8988T (cell line): ENCODE results near the gene FKBP1A.

Experiments used
- DNase-seq: peaks from one replicate; pipeline ENCODE4 v3.0.0; 2011

FKBP1A gene

GRCh38 chr20:1392693-1393506, at the start of gene FKBP1A:
FKBP1A (minus strand) TSS chr20:1393054; CDS start chr20:1392998, 56 bp downstream.
- DNase-seq = peak; percentile 64

- no peak for DNase-seq
These were observed 49.5 kb upstream of the FKBP1A start for GRCh38 chr20:1442304-1442703.

DNA sequence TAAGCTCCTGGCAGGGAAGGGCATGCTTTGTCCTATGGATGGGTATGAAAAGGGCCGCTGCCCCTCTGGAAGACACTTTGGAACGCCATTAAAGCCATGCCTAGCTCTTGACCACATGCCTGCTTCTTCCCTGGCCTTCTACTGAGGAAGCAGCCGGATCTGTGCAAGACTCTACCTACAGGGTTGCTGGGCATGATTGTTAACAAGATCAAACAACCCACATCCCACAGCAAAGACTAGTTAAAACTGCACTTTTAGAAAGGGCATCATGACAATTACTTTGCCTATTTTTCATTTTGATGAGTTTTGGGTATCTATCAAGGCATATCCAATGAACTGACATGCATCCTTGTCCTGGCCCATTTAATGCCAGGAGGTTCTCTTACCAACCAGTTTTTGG, 48.3 kb upstream of the FKBP1A start:
- DNase-seq = no peak

DNA sequence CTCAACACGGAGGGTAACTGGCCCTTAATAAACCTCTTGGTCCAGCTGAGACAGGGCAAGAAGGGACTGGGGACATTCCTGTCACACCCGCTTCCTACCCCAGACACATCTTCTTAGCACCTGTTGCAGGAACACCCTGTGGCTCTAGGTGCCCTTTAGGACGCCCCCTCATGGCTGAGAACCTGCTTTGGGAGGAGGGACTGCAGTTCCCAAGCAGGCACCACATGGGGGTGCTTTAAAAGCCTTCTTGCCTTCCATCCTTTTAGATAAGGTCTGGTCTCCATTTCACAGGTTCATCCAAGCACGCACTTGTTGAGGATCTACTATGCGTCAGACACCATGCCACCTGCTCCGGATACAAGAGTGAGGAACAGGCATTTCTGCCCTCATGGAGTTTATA, 47.2 kb upstream of the FKBP1A start:
- peak; percentile 48 for DNase-seq

GRCh38 chr20:1438361-1438760, 45.5 kb upstream of the FKBP1A start:
- DNase-seq = no peak

GRCh38 chr20:1437235-1437904, 44.5 kb upstream of the FKBP1A start:
- DNase-seq = peak; percentile 43

- DNase-seq = no peak
These were observed 43.4 kb upstream of the FKBP1A start for GRCh38 chr20:1436263-1436662.

DNA sequence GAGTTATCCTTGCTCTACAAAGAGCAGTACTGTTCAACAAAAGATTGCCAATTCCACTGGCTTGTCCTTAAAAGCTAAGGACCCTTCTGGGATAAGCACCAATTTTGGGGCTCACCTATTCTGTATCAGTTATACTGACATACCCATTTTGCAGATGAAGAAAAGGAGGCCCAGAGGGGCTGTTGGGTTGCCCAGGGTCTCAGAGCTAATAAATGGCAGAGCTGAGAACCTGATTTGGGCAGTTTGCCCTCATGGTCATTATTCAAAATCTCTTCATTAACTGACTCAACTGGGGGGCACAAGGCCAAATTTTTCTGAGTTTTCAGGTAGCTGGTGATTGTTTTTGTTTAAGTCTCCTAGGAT, 42.5 kb upstream of the FKBP1A start:
- no peak for DNase-seq

GRCh38 chr20:1434571-1435336, 41.9 kb upstream of the FKBP1A start:
- DNase-seq = no peak

- no peak for DNase-seq
These were observed 38.3 kb upstream of the FKBP1A start for GRCh38 chr20:1431158-1431557.

- DNase-seq = no peak
These were observed 37.2 kb upstream of the FKBP1A start for GRCh38 chr20:1430004-1430451.

DNA sequence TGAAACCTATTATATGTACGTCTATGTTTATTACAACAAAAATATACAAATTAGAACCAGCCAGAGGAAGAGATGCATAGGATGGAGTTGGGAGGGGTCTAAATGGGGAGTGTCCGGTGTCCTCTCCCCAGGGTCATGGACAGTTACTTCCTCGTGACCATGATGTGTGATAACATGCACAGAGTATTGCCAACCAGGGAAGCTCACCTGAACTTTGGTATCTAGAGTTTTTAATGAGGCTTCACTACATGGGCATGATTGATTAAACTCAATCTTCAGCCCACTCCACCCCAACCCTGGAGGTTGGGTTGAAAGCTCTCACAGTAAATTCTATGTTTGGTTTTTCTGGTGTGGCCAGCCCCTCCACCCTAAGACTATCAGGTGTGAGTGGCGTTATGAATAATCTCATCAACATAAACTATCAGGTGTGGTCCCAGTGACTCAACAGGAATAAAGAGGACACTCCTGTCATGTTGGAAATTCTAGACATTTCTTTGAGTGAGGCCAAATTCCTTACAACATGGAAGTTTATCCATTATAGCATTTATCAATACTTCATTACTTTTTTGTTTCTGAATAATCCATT, 36.4 kb upstream of the FKBP1A start:
- no peak for DNase-seq

DNA sequence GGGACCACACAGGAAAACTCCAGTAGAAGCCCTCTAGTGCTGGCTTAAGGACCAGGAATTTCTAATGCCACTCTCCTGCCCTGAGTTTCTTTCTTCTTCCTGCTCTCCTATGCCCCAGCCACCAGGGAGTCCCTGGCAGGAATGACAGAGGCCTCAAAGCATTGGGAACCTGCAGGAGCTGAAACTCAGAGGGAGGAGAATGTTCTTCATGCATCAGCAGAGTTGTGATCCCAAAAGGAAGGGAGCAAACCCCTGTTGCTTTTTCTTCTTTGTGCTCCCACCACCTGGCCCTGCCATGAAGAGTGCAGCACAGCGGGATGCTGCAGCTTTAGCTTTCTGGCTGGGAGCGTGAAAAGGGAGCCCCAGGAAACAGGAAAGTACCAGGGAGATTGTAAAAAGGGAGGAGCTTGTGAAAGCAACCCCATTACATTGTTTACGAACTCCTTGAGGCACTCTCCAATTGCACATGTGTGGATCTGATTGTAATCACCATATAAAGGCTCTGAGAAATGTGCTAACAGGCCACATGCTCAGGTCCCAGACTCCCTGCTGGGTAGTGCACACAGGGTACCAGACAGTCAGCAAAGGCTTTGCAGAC, 34.7 kb upstream of the FKBP1A start:
- no peak for DNase-seq

- DNase-seq = no peak
These were observed 33.5 kb upstream of the FKBP1A start for GRCh38 chr20:1426231-1426849.

- DNase-seq = no peak
These were observed 31.5 kb upstream of the FKBP1A start for GRCh38 chr20:1424336-1424735.

DNA sequence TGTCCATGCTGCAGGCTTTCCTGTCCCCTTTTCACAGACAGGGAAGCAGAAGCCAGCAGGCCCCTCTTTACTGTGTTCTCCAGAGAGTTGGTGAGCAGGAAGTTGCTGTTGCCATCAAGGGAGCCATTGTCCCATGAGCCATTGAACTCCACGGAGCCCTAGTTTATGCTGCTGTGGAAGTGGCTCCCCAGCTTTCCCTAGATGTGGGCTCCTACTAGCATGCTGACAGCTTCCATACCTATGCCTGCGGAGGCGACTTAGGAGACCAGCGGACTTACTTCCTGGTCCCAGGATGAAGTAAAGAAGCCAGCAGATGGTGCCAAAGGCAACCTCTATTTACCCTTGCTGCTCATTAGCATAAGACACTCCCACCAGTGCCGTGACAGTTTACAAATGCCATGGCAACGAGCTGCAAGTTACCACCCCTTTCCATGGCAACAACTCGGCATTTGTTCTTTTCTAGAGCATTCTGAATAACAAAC, 30.8 kb upstream of the FKBP1A start:
- DNase-seq = no peak

DNA sequence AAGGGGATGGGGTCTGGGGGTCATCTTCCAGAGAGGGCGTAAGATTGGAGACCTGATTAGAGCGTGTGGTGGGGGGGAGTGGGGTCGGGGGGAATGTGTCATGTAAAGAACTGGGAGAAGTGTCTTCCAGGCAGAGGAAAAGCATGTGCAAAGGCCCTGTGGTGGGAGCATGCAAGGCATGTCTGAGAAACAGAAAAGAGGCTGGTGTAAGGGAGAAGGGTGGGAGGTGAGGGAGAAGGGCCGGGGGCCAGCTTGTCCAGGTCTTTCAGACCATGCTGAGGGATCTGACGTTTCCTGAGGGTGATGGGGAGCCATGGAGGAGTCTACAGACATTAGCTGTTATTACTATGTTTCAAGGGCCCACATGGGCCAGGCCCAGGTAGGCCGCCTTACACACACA, 30.4 kb upstream of the FKBP1A start:
- DNase-seq = no peak

- no peak for DNase-seq
These were observed 29.9 kb upstream of the FKBP1A start for GRCh38 chr20:1422753-1423152.

DNA sequence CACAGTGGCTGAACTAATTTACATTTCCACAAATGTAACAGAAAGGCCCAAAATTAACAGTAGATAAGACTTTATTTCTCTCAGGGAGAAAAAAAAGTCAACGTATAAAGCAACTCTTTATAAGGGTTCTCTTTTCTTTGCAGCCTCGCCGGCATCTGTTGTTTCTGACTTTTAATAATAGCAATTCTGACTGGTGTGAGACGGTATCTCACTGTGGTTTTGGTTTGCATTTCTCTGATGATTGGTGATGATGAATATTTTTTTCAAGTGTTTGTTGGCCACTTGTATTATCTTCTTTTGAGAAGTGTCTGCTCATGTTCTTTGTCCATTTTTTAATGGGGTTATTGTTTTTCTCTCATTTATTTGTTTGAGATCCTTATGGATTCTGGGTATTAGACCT, 27.2 kb upstream of the FKBP1A start:
- DNase-seq = no peak

DNA sequence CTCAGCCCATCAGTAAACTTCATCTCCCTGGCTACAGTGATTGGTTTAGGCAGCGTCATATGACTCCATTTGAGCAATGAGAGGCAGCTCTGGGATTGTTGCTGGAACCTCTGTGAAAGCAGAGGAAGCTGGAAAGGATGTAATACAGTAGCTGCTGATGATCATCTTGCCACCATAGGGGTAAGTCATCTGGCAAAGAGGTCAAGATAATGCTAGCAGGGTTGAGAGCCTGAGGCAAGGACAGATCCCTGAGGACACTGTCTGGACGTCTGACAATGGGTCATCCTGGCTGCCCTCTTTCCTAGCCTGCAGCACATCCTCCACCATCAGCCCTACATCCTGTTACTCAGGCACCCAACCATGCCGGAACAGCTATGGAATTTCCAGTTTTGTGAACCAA, 25.5 kb upstream of the FKBP1A start:
- no peak for DNase-seq

GRCh38 chr20:1417790-1418189, 24.9 kb upstream of the FKBP1A start:
- DNase-seq = no peak

DNA sequence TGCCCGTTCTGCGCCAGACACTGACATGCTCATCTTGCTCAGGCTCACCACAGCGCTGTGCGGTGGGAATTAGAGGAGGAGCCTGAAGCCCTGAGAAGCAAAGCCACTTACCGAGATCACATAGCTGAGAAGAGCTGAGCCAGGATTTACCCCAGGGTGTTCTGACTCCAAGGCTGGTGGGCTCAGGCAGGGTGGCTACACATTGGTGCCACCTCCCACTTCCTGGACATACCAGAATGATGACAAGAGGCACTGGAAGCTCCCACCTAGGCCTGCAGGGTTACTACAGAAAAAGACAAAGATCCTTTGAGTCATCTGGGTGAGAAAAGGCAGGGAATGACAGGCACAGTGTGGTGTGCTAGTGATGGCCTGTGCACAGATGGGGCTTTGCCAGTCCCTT, 24.4 kb upstream of the FKBP1A start:
- no peak for DNase-seq
